Caco-2 (cell line): ENCODE measurements around the gene DMRTC2. TPM values are rescaled to one million over a fixed set of nuclear protein-coding genes. Genes with fewer than 3 reads are reported as not detected.

Experiments used
- BruUV-seq: library from RNA; stranded (reverse); fragments of 400-500 nt; replicated peaks from 2 replicates; lab custom pipeline; 2021; lab: Mats Ljungman, UMichigan
- CTCF ChIA-PET: fragments of 300-600 bp; sonication (Branson Sonifier 250); formaldehyde crosslinking; loops from one replicate; lab custom pipeline; 2022; ENCODE audit warnings: antibody characterized with exemption; lab: Charles Lee
- POLR2A ChIA-PET: fragments of 300-600 bp; sonication (Branson Sonifier 250); formaldehyde crosslinking; loops from one replicate; lab custom pipeline; 2022; ENCODE audit warnings: antibody characterized with exemption; lab: Charles Lee
- DNase-seq, 2 experiments: peaks; one replicate each; pipeline versions ENCODE4 v3.0.0 to v3.0.0-alpha.2; 2020 to 2022
- H3K27me3 ChIP-seq: replicated peaks from 2 replicates; pipeline ENCODE4 v1.6.0; 2011; ENCODE audit warnings: low read length; ENCODE audit not compliant: control insufficient read depth, insufficient read depth
- H3K36me3 ChIP-seq: 2 replicates; pipeline ENCODE4 v1.5.1; 2011; ENCODE audit warnings: low read length; ENCODE audit not compliant: control insufficient read depth, insufficient read depth
- H3K4me1 ChIP-seq: fragments of 250-450 bp; sonication (Bioruptor Pico); 2 replicates; pipeline ENCODE4 v1.5.1; 2020; ENCODE audit warnings: mild to moderate bottlenecking
- H3K4me3 ChIP-seq: 2 replicates; pipeline ENCODE4 v1.5.1; 2011; ENCODE audit warnings: low read depth, mild to moderate bottlenecking, control low read depth, low read length
- H3K9me3 ChIP-seq: fragments of 250-450 bp; sonication (Bioruptor Pico); 2 replicates; pipeline ENCODE4 v1.5.1; 2020; ENCODE audit warnings: mild to moderate bottlenecking, moderate library complexity
- H3K27ac Mint-ChIP-seq: one replicate; pipeline ENCODE4 v1.8.0; 2022; ENCODE audit warnings: mixed read lengths; ENCODE audit not compliant: unreplicated experiment
- H3K27me3 Mint-ChIP-seq: one replicate; pipeline ENCODE4 v1.8.0; 2022; ENCODE audit warnings: mixed read lengths; ENCODE audit not compliant: insufficient read depth, unreplicated experiment
- H3K36me3 Mint-ChIP-seq: one replicate; pipeline ENCODE4 v1.8.0; 2022; ENCODE audit warnings: mild to moderate bottlenecking, mixed read lengths; ENCODE audit not compliant: insufficient read depth, unreplicated experiment
- H3K4me1 Mint-ChIP-seq: one replicate; pipeline ENCODE4 v1.8.0; 2022; ENCODE audit warnings: low read depth, mixed read lengths; ENCODE audit not compliant: unreplicated experiment
- H3K4me3 Mint-ChIP-seq: one replicate; pipeline ENCODE4 v1.8.0; 2022; ENCODE audit warnings: mild to moderate bottlenecking, moderate library complexity, mixed read lengths; ENCODE audit not compliant: unreplicated experiment
- H3K9me3 Mint-ChIP-seq: one replicate; pipeline ENCODE4 v1.8.0; 2022; ENCODE audit warnings: mixed read lengths; ENCODE audit not compliant: unreplicated experiment
- CTCF ChIP-seq, 2 experiments: fragments of 200-600 bp in 1 of 2; IDR thresholded peaks; 1 replicate in 1 of 2; 2 replicates in 1 of 2; pipeline versions ENCODE4 v1.5.1 to v1.8.0; 2011 to 2022; ENCODE audit warnings: antibody characterized with exemption in 1 of 2, control low read depth in 1 of 2, inconsistent platforms in 1 of 2, low read depth in 1 of 2, low read length in 1 of 2, mild to moderate bottlenecking in 1 of 2, moderate library complexity in 1 of 2; ENCODE audit not compliant: insufficient read depth in 1 of 2, severe bottlenecking in 1 of 2, unreplicated experiment in 1 of 2
- intact Hi-C: fragments of 100-400 bp; cut with micrococcal nuclease; formaldehyde crosslinking; loops from one replicate; pipeline ENCODE4 v1.10.0; 2022; ENCODE audit not compliant: unreplicated experiment
- total RNA-seq: library from RNA; stranded (reverse); gene quantifications from 2 replicates; pipeline ENCODE4 v1.2.3, GENCODE V29; 2022

The DMRTC2 gene
- total RNA-seq, 1 experiment from 2014 or later = not detected

GRCh38 chr19:41811981-41812380, 32.9 kb upstream of the DMRTC2 start:
- no peak overlapping the region for H3K27ac Mint-ChIP-seq
- Histone ChIP-seq H3K36me3 (no peaks in the 10 kb centered on the region), H3K27me3 (no peaks in the 10 kb centered on the region), H3K4me3 (no peak overlapping the region), H3K9me3 (no peaks in the 10 kb centered on the region), H3K4me1 (no peaks in the 10 kb centered on the region)
- DNase-seq = no peak
- BruUV-seq = no TSS peak
- H3K4me3 Mint-ChIP-seq = no peak overlapping the region
- ChIA-PET POLR2A (no interaction called here), CTCF (interaction anchor here (0.6 kb wide), 2 partner anchors 48 to 61 kb away, joined by 4 to 5 read pairs; no protein-coding TSS in a partner anchor)
- H3K4me1 Mint-ChIP-seq = no peaks in the 10 kb centered on the region
- intact Hi-C loops = no loop called here
- H3K27me3 Mint-ChIP-seq = peaks cover 7% of the 10 kb centered on the region
- H3K36me3 Mint-ChIP-seq = no peaks in the 10 kb centered on the region
- TF ChIP-seq CTCF (IDR thresholded peaks at IDR 0.05; ENCODE audit: insufficient read depth in 1 of 2, low read depth in 1 of 2, low read length in 1 of 2, severe bottlenecking in 1 of 2, unreplicated experiment in 1 of 2) = no peak
- H3K9me3 Mint-ChIP-seq = no peaks in the 10 kb centered on the region

- H3K4me3 Mint-ChIP-seq = no peak overlapping the region
- no peaks in the 10 kb centered on the region for H3K27me3 ChIP-seq
- H3K36me3 Mint-ChIP-seq = no peaks in the 10 kb centered on the region
- intact Hi-C loops = no loop called here
- H3K4me3 ChIP-seq = no peak overlapping the region
- no peaks in the 10 kb centered on the region for H3K4me1 Mint-ChIP-seq
- TF ChIP-seq CTCF (IDR thresholded peaks at IDR 0.05; ENCODE audit: insufficient read depth in 1 of 2, low read depth in 1 of 2, low read length in 1 of 2, severe bottlenecking in 1 of 2, unreplicated experiment in 1 of 2) = no peak
- no peaks in the 10 kb centered on the region for H3K36me3 ChIP-seq
- CTCF ChIA-PET = interaction anchor here (0.5 to 1.5 kb wide), 2 partner anchors 107 to 452 kb away, joined by 6 read pairs; no protein-coding TSS in a partner anchor
- DNase-seq = no peak
- no peak overlapping the region for H3K27ac Mint-ChIP-seq
- no peaks in the 10 kb centered on the region for H3K9me3 ChIP-seq
- POLR2A ChIA-PET = no interaction called here
- H3K27me3 Mint-ChIP-seq = peaks cover 13% of the 10 kb centered on the region
- no peaks in the 10 kb centered on the region for H3K4me1 ChIP-seq
- H3K9me3 Mint-ChIP-seq = no peaks in the 10 kb centered on the region
- no TSS peak for BruUV-seq
Observed at GRCh38 chr19:41813911-41814310, 30.9 kb upstream of the DMRTC2 start.

GRCh38 chr19:41815301-41815700, 29.5 kb upstream of the DMRTC2 start:
- no peak overlapping the region for H3K4me3 Mint-ChIP-seq
- Histone ChIP-seq H3K27me3 (no peaks in the 10 kb centered on the region), H3K36me3 (no peaks in the 10 kb centered on the region), H3K4me3 (no peak overlapping the region), H3K4me1 (no peaks in the 10 kb centered on the region), H3K9me3 (no peaks in the 10 kb centered on the region)
- no peaks in the 10 kb centered on the region for H3K36me3 Mint-ChIP-seq
- H3K4me1 Mint-ChIP-seq = no peaks in the 10 kb centered on the region
- no peak for DNase-seq
- BruUV-seq = no TSS peak
- ChIA-PET POLR2A (no interaction called here), CTCF (no interaction called here)
- no peak for TF ChIP-seq CTCF (IDR thresholded peaks at IDR 0.05; ENCODE audit: insufficient read depth in 1 of 2, low read depth in 1 of 2, low read length in 1 of 2, severe bottlenecking in 1 of 2, unreplicated experiment in 1 of 2)
- intact Hi-C loops = no loop called here
- no peaks in the 10 kb centered on the region for H3K9me3 Mint-ChIP-seq
- H3K27ac Mint-ChIP-seq = no peak overlapping the region
- H3K27me3 Mint-ChIP-seq = peaks cover 13% of the 10 kb centered on the region
